Uterus (tissue), 4 donors: Measurements from ENCODE around the gene TMEM125. TPM values are rescaled to one million over a fixed set of nuclear protein-coding genes. Genes with fewer than 3 reads are reported as not detected.

Source experiments
- DNase-seq, 2 donors: peaks; one replicate each; pipeline ENCODE4 v3.0.0-alpha.2; 2019 to 2020
- H3K27ac ChIP-seq, 2 donors: fragments of 200-600 bp; sonication (generic); 1 replicate in 1 of 2; 2 replicates in 1 of 2; pipeline ENCODE4 v1.5.1; 2016 to 2018
- H3K27me3 ChIP-seq, 2 donors: fragments of 200-600 bp; sonication (generic); one replicate each; pipeline ENCODE4 v1.5.1; 2018 to 2019; ENCODE audit warnings: control low read depth in 1 of 2
- H3K36me3 ChIP-seq, 2 donors: fragments of 200-600 bp; sonication (generic); one replicate each; pipeline ENCODE4 v1.5.1; 2019; ENCODE audit warnings: control low read depth in 1 of 2
- H3K4me1 ChIP-seq, 2 donors: fragments of 200-600 bp; sonication (generic); one replicate each; pipeline ENCODE4 v1.5.1; 2018 to 2019; ENCODE audit warnings: control low read depth in 1 of 2
- H3K4me3 ChIP-seq, 2 donors: fragments of 200-600 bp; sonication (generic); 1 replicate in 1 of 2; 2 replicates in 1 of 2; pipeline ENCODE4 v1.5.1; 2018 to 2019; ENCODE audit warnings: mild to moderate bottlenecking in 1 of 2
- H3K9me3 ChIP-seq, 2 donors: fragments of 200-600 bp; sonication (generic); one replicate each; pipeline ENCODE4 v1.5.1; 2019; ENCODE audit warnings: control low read depth in 1 of 2
- POLR2A ChIP-seq, 2 donors: fragments of 450-650 bp; IDR thresholded peaks; one replicate each; pipeline ENCODE4 v1.6.1; 2016; ENCODE audit warnings: antibody characterized with exemption in 2 of 2, mild to moderate bottlenecking in 1 of 2, moderate library complexity in 1 of 2
- intact Hi-C: fragments of 100-400 bp; cut with DNase I; formaldehyde crosslinking; loops from one replicate; pipeline ENCODE4 v1.15.1; 2023; ENCODE audit warnings: low total_unique reads
- total RNA-seq, 4 donors: library from RNA; depleted of rRNA in 3 of 4; stranded (reverse); fragments of >200 nt in 3 of 4; gene quantifications; one replicate each; pipeline versions ENCODE4 v1.1.0 to v1.2.4, GENCODE V29; 2014 to 2023
- TF ChIP-seq, protein P1 (sequence below), 4 experiments: fragments of 200-600 bp in 2 of 4; fragments of 450-650 bp in 2 of 4; sonication (generic) in 2 of 4; IDR thresholded peaks; one replicate each; pipeline ENCODE4 v1.5.1; 2016 to 2019; ENCODE audit warnings: antibody characterized with exemption in 4 of 4, mild to moderate bottlenecking in 2 of 4, moderate library complexity in 1 of 4
- donor health status: DM: yes; HTN: yes; CAD: no.

TMEM125 gene
- total RNA-seq, 4 donors from 2014 or later, result 0.55 to 3.6 TPM; not detected in 2

DNA sequence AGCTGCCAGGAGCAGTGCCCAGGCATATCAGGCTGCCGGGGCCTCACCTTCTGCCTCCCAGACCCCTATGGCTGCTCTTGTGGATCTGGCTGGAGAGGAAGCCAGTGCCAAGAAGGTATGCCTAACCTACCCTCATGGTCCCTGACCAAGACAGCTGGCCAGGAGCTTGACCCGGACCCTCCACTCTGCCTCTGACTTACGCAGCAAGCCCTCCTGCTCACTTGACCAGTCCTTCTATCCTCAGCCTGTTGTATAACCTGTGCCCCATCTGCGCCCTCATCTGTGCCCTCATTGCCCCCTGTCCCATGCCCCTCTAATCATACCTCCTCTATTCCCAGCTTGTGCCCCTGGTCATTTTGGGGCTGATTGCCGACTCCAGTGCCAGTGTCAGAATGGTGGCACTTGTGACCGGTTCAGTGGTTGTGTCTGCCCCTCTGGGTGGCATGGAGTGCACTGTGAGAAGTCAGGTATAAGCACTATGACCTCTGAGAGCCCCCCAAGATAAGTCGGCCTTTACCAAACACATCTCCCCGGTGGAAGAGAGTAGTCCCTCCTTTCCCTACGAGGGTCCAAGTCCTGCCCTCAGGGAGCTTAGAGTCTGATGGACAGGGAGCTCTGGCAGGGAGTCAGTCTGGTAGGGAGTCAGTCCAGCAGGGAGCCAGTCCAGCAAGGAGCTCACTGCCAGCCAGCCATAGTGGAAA, 37.8 kb downstream of the TMEM125 start:
- Histone ChIP-seq H3K27me3 (no peaks in the 10 kb centered on the region), H3K27ac (no peak overlapping the region), H3K36me3 (no peaks in the 10 kb centered on the region), H3K4me3 (no peak overlapping the region), H3K9me3 (no peaks in the 10 kb centered on the region), H3K4me1 (no peaks in the 10 kb centered on the region)
- no peak for DNase-seq
- intact Hi-C loops, result no loop called here
- TF ChIP-seq POLR2A (IDR thresholded peaks at IDR 0.05), result no peak
- TF ChIP-seq, protein P1, sequence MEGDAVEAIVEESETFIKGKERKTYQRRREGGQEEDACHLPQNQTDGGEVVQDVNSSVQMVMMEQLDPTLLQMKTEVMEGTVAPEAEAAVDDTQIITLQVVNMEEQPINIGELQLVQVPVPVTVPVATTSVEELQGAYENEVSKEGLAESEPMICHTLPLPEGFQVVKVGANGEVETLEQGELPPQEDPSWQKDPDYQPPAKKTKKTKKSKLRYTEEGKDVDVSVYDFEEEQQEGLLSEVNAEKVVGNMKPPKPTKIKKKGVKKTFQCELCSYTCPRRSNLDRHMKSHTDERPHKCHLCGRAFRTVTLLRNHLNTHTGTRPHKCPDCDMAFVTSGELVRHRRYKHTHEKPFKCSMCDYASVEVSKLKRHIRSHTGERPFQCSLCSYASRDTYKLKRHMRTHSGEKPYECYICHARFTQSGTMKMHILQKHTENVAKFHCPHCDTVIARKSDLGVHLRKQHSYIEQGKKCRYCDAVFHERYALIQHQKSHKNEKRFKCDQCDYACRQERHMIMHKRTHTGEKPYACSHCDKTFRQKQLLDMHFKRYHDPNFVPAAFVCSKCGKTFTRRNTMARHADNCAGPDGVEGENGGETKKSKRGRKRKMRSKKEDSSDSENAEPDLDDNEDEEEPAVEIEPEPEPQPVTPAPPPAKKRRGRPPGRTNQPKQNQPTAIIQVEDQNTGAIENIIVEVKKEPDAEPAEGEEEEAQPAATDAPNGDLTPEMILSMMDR (IDR thresholded peaks at IDR 0.05), result no peak

DNA sequence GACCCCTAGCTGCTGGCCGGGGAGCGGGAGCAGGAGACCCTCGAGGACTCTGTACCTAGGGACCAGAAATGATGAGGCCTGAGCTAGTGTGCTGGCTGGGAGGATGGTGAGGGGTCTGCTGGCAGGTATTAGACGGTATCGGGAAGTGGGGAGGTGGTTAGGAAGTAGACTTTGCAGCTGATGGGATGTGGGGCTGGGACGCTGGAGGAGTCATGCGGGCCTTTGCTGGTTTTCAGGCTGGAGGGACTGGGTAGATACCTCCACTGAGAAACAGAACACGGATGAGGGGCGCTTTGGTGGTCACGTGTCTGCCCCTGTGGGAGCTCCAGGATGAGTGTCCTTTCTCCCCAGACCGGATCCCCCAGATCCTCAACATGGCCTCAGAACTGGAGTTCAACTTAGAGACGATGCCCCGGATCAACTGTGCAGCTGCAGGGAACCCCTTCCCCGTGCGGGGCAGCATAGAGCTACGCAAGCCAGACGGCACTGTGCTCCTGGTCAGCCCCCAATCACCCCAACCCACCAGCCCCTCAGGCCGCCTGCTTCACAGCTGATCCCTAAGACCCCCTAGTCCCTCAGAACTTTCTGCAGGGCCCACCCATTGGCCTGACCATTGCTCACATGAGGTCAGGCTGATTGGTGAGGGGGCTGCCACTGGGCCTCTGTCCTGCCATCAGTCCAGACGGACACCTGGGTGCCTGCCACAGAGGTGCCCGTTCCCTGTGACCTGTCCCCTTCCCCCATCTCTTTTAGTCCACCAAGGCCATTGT, 39.0 kb downstream of the TMEM125 start:
- Histone ChIP-seq H3K4me3 (no peak overlapping the region), H3K9me3 (no peaks in the 10 kb centered on the region), H3K36me3 (no peaks in the 10 kb centered on the region), H3K27ac (no peak overlapping the region), H3K4me1 (no peaks in the 10 kb centered on the region), H3K27me3 (no peaks in the 10 kb centered on the region)
- intact Hi-C loops, result no loop called here
- no peak for DNase-seq
- TF ChIP-seq, protein P1 (IDR thresholded peaks at IDR 0.05), result no peak
- no peak for TF ChIP-seq POLR2A (IDR thresholded peaks at IDR 0.05)

DNA sequence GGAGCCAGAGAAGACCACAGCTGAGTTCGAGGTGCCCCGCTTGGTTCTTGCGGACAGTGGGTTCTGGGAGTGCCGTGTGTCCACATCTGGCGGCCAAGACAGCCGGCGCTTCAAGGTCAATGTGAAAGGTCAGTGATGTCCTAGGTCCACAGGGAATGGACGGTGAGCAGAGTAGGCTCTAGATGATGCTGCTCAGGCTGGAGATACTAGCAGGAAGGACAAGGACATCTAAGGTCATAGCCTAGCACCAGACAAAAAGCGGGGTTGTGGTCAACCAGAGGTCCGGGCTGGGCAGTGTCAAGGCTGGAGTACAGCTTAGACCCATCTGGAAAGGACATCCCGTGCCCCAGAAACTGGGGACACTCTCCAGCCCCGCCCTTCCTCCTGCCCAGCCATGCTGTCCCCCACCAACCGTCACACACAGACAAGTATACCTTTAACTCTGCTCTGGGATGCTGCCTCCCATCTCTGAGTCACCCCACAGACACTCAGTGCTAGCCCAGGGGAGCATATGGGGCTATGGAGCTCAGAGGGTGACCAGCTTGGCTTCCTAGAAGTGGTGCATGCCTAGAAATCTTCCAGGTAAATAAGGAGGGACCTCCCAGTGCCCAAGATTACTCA, 39.7 kb downstream of the TMEM125 start:
- no peaks in the 10 kb centered on the region for H3K4me1 ChIP-seq
- H3K36me3 ChIP-seq, result no peaks in the 10 kb centered on the region
- H3K27ac ChIP-seq, result no peak overlapping the region
- H3K9me3 ChIP-seq, result no peaks in the 10 kb centered on the region
- no peaks in the 10 kb centered on the region for H3K27me3 ChIP-seq
- no peak overlapping the region for H3K4me3 ChIP-seq
- intact Hi-C loops, result no loop called here
- DNase-seq, result no peak
- TF ChIP-seq POLR2A (IDR thresholded peaks at IDR 0.05), result no peak
- TF ChIP-seq, protein P1 (IDR thresholded peaks at IDR 0.05), result no peak

DNA sequence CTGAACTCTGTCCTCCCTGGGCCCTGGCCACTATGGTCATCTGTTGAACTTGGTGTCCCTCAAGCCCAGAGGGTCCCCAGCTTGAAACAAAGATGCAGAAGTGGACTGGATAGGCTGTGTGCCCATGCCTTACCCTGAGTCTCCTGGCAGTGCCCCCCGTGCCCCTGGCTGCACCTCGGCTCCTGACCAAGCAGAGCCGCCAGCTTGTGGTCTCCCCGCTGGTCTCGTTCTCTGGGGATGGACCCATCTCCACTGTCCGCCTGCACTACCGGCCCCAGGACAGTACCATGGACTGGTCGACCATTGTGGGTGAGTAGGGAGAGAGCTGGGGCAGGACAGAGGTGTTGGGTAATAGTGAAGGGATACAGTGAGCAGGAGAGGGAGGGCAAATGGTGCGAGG, 41.7 kb downstream of the TMEM125 start:
- intact Hi-C loops, result no loop called here
- no peak overlapping the region for H3K27ac ChIP-seq
- no peaks in the 10 kb centered on the region for H3K9me3 ChIP-seq
- TF ChIP-seq, protein P1 (IDR thresholded peaks at IDR 0.05), result no peak
- TF ChIP-seq POLR2A (IDR thresholded peaks at IDR 0.05), result no peak
- DNase-seq, result no peak
- H3K4me1 ChIP-seq, result no peaks in the 10 kb centered on the region
- no peaks in the 10 kb centered on the region for H3K36me3 ChIP-seq
- H3K4me3 ChIP-seq, result no peak overlapping the region
- no peaks in the 10 kb centered on the region for H3K27me3 ChIP-seq

DNA sequence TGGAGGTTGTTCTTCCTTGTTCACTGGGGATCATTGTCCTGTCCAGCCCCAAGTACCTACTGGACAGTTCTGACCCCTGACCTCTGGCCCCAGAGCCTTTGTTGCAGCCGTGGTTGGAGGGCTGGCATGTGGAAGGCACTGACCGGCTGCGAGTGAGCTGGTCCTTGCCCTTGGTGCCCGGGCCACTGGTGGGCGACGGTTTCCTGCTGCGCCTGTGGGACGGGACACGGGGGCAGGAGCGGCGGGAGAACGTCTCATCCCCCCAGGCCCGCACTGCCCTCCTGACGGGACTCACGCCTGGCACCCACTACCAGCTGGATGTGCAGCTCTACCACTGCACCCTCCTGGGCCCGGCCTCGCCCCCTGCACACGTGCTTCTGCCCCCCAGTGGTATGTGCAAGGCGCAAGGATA, 42.4 kb downstream of the TMEM125 start:
- DNase-seq, result no peak
- intact Hi-C loops, result no loop called here
- Histone ChIP-seq H3K4me1 (no peaks in the 10 kb centered on the region), H3K27ac (no peak overlapping the region), H3K36me3 (no peaks in the 10 kb centered on the region), H3K4me3 (no peak overlapping the region), H3K9me3 (no peaks in the 10 kb centered on the region), H3K27me3 (no peaks in the 10 kb centered on the region)
- TF ChIP-seq, protein P1 (IDR thresholded peaks at IDR 0.05), result no peak
- TF ChIP-seq POLR2A (IDR thresholded peaks at IDR 0.05), result no peak
